CD4-positive, alpha-beta T cell (primary cell): Measurements from ENCODE around the gene SLC22A6. TPM values are rescaled to one million over a fixed set of nuclear protein-coding genes. Genes with fewer than 3 reads are reported as not detected.
"Not testable (repeated sequence)": the region's sequence is repeated elsewhere in the genome, so short reads cannot be mapped to it uniquely, and the experiment has no call there.

Source experiments
- ATAC-seq: fragments of 200-7000 bp; cut with Tn5 transposase; one replicate; pipeline ENCODE4 v1.10.0; 2022; ENCODE audit warnings: mild to moderate bottlenecking; ENCODE audit not compliant: poor library complexity
- CTCF ChIA-PET: fragments of 350-600 bp; sonication (Branson Sonifier 250); formaldehyde crosslinking; loops from one replicate; lab custom pipeline; 2021; ENCODE audit warnings: antibody characterized with exemption, inconsistent platforms; lab: Charles Lee
- POLR2A ChIA-PET: fragments of 350-600 bp; sonication (Branson Sonifier 250); formaldehyde crosslinking; loops from one replicate; lab custom pipeline; 2021; ENCODE audit warnings: antibody characterized with exemption, inconsistent platforms; lab: Charles Lee
- DNase-seq, 14 experiments: peaks; one replicate each; pipeline ENCODE4 v3.0.0-alpha.2; 2013 to 2020; ENCODE audit warnings: mixed read lengths in 2 of 14
- H3K27ac ChIP-seq, 2 donors: one replicate each; pipeline versions ENCODE4 v1.5.1 to v1.7.0; 2013; ENCODE audit warnings: low read length in 2 of 2, low read depth in 1 of 2, mild to moderate bottlenecking in 1 of 2
- H3K27me3 ChIP-seq, 2 experiments: 1 replicate in 1 of 2; 2 replicates in 1 of 2; pipeline versions ENCODE4 v1.6.1 to v1.7.0; 2013; ENCODE audit warnings: low read length in 2 of 2, control low read depth in 1 of 2, mild to moderate bottlenecking in 1 of 2, moderate library complexity in 1 of 2; ENCODE audit not compliant: insufficient read depth in 2 of 2, control insufficient read depth in 1 of 2
- H3K36me3 ChIP-seq: one replicate; pipeline ENCODE4 v1.6.1; 2013; ENCODE audit warnings: low read length, control low read depth; ENCODE audit not compliant: insufficient read depth
- H3K4me1 ChIP-seq: one replicate; pipeline ENCODE4 v1.6.1; 2013; ENCODE audit warnings: low read length, control low read depth; ENCODE audit not compliant: insufficient read depth
- H3K4me3 ChIP-seq: one replicate; pipeline ENCODE4 v1.5.1; 2013; ENCODE audit warnings: mild to moderate bottlenecking, low read length, moderate library complexity
- H3K9me3 ChIP-seq, 2 experiments: 1 replicate in 1 of 2; 2 replicates in 1 of 2; pipeline versions ENCODE4 v1.6.1 to v1.7.0; 2013; ENCODE audit warnings: low read length in 2 of 2, mild to moderate bottlenecking in 2 of 2, control low read depth in 1 of 2, moderate library complexity in 1 of 2; ENCODE audit not compliant: control insufficient read depth in 1 of 2, insufficient read depth in 1 of 2
- H3K27ac Mint-ChIP-seq: one replicate; pipeline ENCODE4 v1.8.0; 2020; ENCODE audit warnings: mixed read lengths
- H3K27me3 Mint-ChIP-seq: one replicate; pipeline ENCODE4 v1.8.0; 2021; ENCODE audit warnings: mixed read lengths
- H3K36me3 Mint-ChIP-seq: one replicate; pipeline ENCODE4 v1.8.0; 2021; ENCODE audit warnings: low read depth, mixed read lengths
- H3K4me1 Mint-ChIP-seq: one replicate; pipeline ENCODE4 v1.8.0; 2021; ENCODE audit warnings: low read depth, mixed read lengths
- H3K4me3 Mint-ChIP-seq: one replicate; pipeline ENCODE4 v1.8.0; 2020; ENCODE audit warnings: mild to moderate bottlenecking, mixed read lengths
- H3K9me3 Mint-ChIP-seq: one replicate; pipeline ENCODE4 v1.8.0; 2020; ENCODE audit warnings: mixed read lengths
- intact Hi-C, 2 experiments: fragments of 100-400 bp; cut with DNase I in 1 of 2; cut with micrococcal nuclease in 1 of 2; formaldehyde crosslinking; loops; one replicate each; pipeline versions ENCODE4 v1.15.1 to v1.9.0; 2023 to 2025; cut with DNase I, micrococcal nuclease
- total RNA-seq, 174 experiments: library from RNA in 2 of 174; stranded (reverse) in 2 of 174; gene quantifications; one replicate each; pipeline ENCODE4 v1.2.3 and lab custom pipeline; 2021 to 2026
- TF ChIP-seq, protein P1 (sequence below): fragments of 200-600 bp; IDR thresholded peaks from one replicate; pipeline ENCODE4 v1.8.0; 2022; ENCODE audit warnings: antibody characterized with exemption, mild to moderate bottlenecking

Gene SLC22A6
- total RNA-seq, 2 experiments from 2014 or later = not detected

GRCh38 chr11:62953811-62954210 lies 31.0 kb downstream of the SLC22A6 start:
- H3K9me3 Mint-ChIP-seq = no peaks in the 10 kb centered on the region
- no peaks in the 10 kb centered on the region for H3K9me3 ChIP-seq
- no peak overlapping the region for H3K4me3 Mint-ChIP-seq
- H3K27me3 ChIP-seq = peaks cover 0 to 6% of the 10 kb centered on the region in 2 experiments
- no peaks in the 10 kb centered on the region for H3K4me1 Mint-ChIP-seq
- H3K27ac ChIP-seq = no peak overlapping the region
- no peaks in the 10 kb centered on the region for H3K36me3 ChIP-seq
- H3K27ac Mint-ChIP-seq = no peak overlapping the region
- ChIA-PET POLR2A (no interaction called here), CTCF (no interaction called here)
- TF ChIP-seq, protein P1, sequence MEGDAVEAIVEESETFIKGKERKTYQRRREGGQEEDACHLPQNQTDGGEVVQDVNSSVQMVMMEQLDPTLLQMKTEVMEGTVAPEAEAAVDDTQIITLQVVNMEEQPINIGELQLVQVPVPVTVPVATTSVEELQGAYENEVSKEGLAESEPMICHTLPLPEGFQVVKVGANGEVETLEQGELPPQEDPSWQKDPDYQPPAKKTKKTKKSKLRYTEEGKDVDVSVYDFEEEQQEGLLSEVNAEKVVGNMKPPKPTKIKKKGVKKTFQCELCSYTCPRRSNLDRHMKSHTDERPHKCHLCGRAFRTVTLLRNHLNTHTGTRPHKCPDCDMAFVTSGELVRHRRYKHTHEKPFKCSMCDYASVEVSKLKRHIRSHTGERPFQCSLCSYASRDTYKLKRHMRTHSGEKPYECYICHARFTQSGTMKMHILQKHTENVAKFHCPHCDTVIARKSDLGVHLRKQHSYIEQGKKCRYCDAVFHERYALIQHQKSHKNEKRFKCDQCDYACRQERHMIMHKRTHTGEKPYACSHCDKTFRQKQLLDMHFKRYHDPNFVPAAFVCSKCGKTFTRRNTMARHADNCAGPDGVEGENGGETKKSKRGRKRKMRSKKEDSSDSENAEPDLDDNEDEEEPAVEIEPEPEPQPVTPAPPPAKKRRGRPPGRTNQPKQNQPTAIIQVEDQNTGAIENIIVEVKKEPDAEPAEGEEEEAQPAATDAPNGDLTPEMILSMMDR = no peak
- H3K36me3 Mint-ChIP-seq = no peaks in the 10 kb centered on the region
- H3K4me1 ChIP-seq = no peaks in the 10 kb centered on the region
- intact Hi-C loops = no loop called here
- ATAC-seq (no peak), DNase-seq (no peak)
- no peak overlapping the region for H3K4me3 ChIP-seq
- H3K27me3 Mint-ChIP-seq = peaks cover 39% of the 10 kb centered on the region

- Histone ChIP-seq H3K27me3 (peaks cover 0 to 6% of the 10 kb centered on the region in 2 experiments), H3K4me1 (no peaks in the 10 kb centered on the region), H3K36me3 (no peaks in the 10 kb centered on the region), H3K4me3 (no peak overlapping the region), H3K9me3 (no peaks in the 10 kb centered on the region), H3K27ac (no peak overlapping the region)
- Mint-ChIP-seq H3K27me3 (peaks cover 41% of the 10 kb centered on the region), H3K27ac (no peak overlapping the region), H3K4me3 (no peak overlapping the region), H3K4me1 (no peaks in the 10 kb centered on the region), H3K9me3 (no peaks in the 10 kb centered on the region), H3K36me3 (no peaks in the 10 kb centered on the region)
- TF ChIP-seq, protein P1 = no peak
- intact Hi-C loops = no loop called here
- DNase-seq = no peak
- ChIA-PET CTCF (no interaction called here), POLR2A (no interaction called here)
- no peak for ATAC-seq
Measured at GRCh38 chr11:62948765-62949320, 35.9 kb downstream of the SLC22A6 start.

GRCh38 chr11:62945538-62945937 lies 39.2 kb downstream of the SLC22A6 start:
- H3K27ac Mint-ChIP-seq, POLR2A ChIA-PET, H3K36me3 Mint-ChIP-seq, DNase-seq, ATAC-seq, H3K27ac ChIP-seq, H3K4me3 ChIP-seq, H3K27me3 ChIP-seq, H3K4me1 ChIP-seq, intact Hi-C loops, H3K9me3 ChIP-seq, CTCF ChIA-PET, H3K36me3 ChIP-seq, H3K4me3 Mint-ChIP-seq, H3K9me3 Mint-ChIP-seq, H3K4me1 Mint-ChIP-seq: not testable (repeated sequence)
- peaks cover 36% of the 10 kb centered on the region for H3K27me3 Mint-ChIP-seq

DNA sequence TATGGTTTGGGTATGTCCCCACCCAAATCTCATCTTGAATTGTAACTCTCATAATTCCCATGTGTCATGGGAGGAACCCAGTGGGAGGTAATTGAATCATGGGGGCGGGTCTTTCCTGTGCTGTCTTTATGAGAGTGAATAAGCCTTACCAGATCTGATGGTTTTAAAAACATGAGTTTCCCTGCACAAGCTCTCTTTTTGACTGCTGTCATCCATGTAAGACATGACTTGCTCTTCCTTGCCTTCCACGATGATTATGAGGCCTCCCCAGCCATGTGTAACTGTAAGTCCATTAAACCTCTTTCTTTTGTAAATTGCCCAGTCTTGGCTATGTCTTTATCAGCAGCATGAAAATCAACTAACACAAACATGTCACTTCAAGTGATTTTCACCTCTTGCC lies 47.2 kb downstream of the SLC22A6 start:
- H3K27ac ChIP-seq, H3K36me3 Mint-ChIP-seq, H3K4me1 Mint-ChIP-seq, DNase-seq, H3K27me3 Mint-ChIP-seq, H3K4me1 ChIP-seq, H3K27me3 ChIP-seq, intact Hi-C loops, H3K9me3 ChIP-seq, ATAC-seq, H3K36me3 ChIP-seq, POLR2A ChIA-PET, CTCF ChIA-PET, H3K4me3 Mint-ChIP-seq, H3K27ac Mint-ChIP-seq, H3K9me3 Mint-ChIP-seq, H3K4me3 ChIP-seq: not testable (repeated sequence)
